GM23338 (cell line): ENCODE measurements around the gene EIF2S3. TPM values are rescaled to one million over a fixed set of nuclear protein-coding genes. Genes with fewer than 3 reads are reported as not detected.

ENCODE experiments used
- ATAC-seq: fragments of 200-7000 bp; cut with Tn5 transposase; 3 replicates; pipeline ENCODE4 v1.9.1; 2020
- DNase-seq: peaks from one replicate; pipeline ENCODE4 v3.0.0-alpha.2; 2015; ENCODE audit warnings: low spot score
- H2AFZ ChIP-seq: fragments of 200-600 bp; sonication (generic); 2 replicates; pipeline ENCODE4 v1.8.0; 2016; ENCODE audit warnings: antibody characterized with exemption, mild to moderate bottlenecking, moderate library complexity
- H3F3A ChIP-seq: fragments of 200-600 bp; sonication (generic); replicated peaks from 2 replicates; pipeline ENCODE4 v1.8.0; 2017; ENCODE audit warnings: antibody characterized with exemption, mixed run types, low read depth
- H3K27ac ChIP-seq: fragments of 200-600 bp; sonication (generic); 2 replicates; pipeline ENCODE4 v1.6.1; 2016; ENCODE audit warnings: low read depth
- H3K27me3 ChIP-seq: fragments of 200-600 bp; sonication (generic); 2 replicates; pipeline ENCODE4 v1.8.0; 2016; ENCODE audit warnings: mild to moderate bottlenecking, mixed run types, moderate library complexity; ENCODE audit not compliant: insufficient read depth
- H3K36me3 ChIP-seq: fragments of 200-600 bp; sonication (generic); 2 replicates; pipeline ENCODE4 v1.8.0; 2016; ENCODE audit warnings: mild to moderate bottlenecking; ENCODE audit not compliant: insufficient read depth
- H3K4me1 ChIP-seq: fragments of 200-600 bp; sonication (generic); 2 replicates; pipeline ENCODE4 v1.8.0; 2016; ENCODE audit warnings: mild to moderate bottlenecking, moderate library complexity; ENCODE audit not compliant: insufficient read depth
- H3K4me2 ChIP-seq: fragments of 200-600 bp; sonication (generic); 2 replicates; pipeline ENCODE4 v1.7.1; 2017; ENCODE audit warnings: mixed run types
- H3K4me3 ChIP-seq: fragments of 200-600 bp; sonication (generic); 2 replicates; pipeline ENCODE4 v1.6.1; 2016; ENCODE audit warnings: mixed run types
- H3K79me2 ChIP-seq: fragments of 200-600 bp; sonication (generic); replicated peaks from 2 replicates; pipeline ENCODE4 v1.8.0; 2017; ENCODE audit warnings: mild to moderate bottlenecking; ENCODE audit not compliant: insufficient read depth
- H3K9me2 ChIP-seq: fragments of 200-600 bp; sonication (generic); 2 replicates; pipeline ENCODE4 v1.8.0; 2017; ENCODE audit not compliant: insufficient read depth
- H4K20me1 ChIP-seq: fragments of 200-600 bp; sonication (generic); replicated peaks from 2 replicates; pipeline ENCODE4 v1.8.0; 2017; ENCODE audit warnings: mild to moderate bottlenecking; ENCODE audit not compliant: insufficient read depth
- H3K27ac Mint-ChIP-seq: 2 replicates; pipeline ENCODE4 v1.8.0; 2020; ENCODE audit warnings: inconsistent platforms, mild to moderate bottlenecking, moderate library complexity, mixed read lengths
- H3K27me3 Mint-ChIP-seq: 3 replicates; pipeline ENCODE4 v1.8.0; 2022; ENCODE audit warnings: low read depth, mild to moderate bottlenecking, moderate library complexity, mixed read lengths, inconsistent platforms; ENCODE audit not compliant: insufficient read depth, poor library complexity
- H3K36me3 Mint-ChIP-seq: 3 replicates; pipeline ENCODE4 v1.8.0; 2021; ENCODE audit warnings: low read depth, mild to moderate bottlenecking, inconsistent platforms, moderate library complexity, mixed read lengths
- H3K4me1 Mint-ChIP-seq: 3 replicates; pipeline ENCODE4 v1.8.0; 2020; ENCODE audit warnings: mild to moderate bottlenecking, inconsistent platforms, mixed read lengths
- H3K4me3 Mint-ChIP-seq: 3 replicates; pipeline ENCODE4 v1.8.0; 2021; ENCODE audit warnings: moderate library complexity, mild to moderate bottlenecking, inconsistent platforms, mixed read lengths
- H3K9me3 Mint-ChIP-seq: 3 replicates; pipeline ENCODE4 v1.8.0; 2020; ENCODE audit warnings: moderate library complexity, mild to moderate bottlenecking, inconsistent platforms, mixed read lengths
- EZH2 ChIP-seq: fragments of 200-600 bp; sonication (generic); IDR thresholded peaks from one replicate; pipeline ENCODE4 v1.8.0; 2017; ENCODE audit warnings: antibody characterized with exemption, mild to moderate bottlenecking, low read depth; ENCODE audit not compliant: unreplicated experiment
- REST ChIP-seq: IDR thresholded peaks from one replicate; pipeline ENCODE4 v1.6.1; 2018; ENCODE audit warnings: antibody characterized with exemption; ENCODE audit not compliant: unreplicated experiment
- STAT1 ChIP-seq: IDR thresholded peaks from one replicate; pipeline ENCODE4 v1.6.1; 2016; ENCODE audit warnings: antibody characterized with exemption; ENCODE audit not compliant: unreplicated experiment
- ZNF114 ChIP-seq: fragments of 250-450 bp; sonication (Bioruptor Pico); IDR thresholded peaks from 2 replicates; pipeline ENCODE4 v1.5.0; 2020; ENCODE audit warnings: mild to moderate bottlenecking, moderate library complexity
- ZNF462 ChIP-seq: fragments of 250-450 bp; sonication (Bioruptor Pico); IDR thresholded peaks from 2 replicates; pipeline ENCODE4 v1.5.0; 2020; ENCODE audit warnings: mild to moderate bottlenecking, moderate library complexity
- polyA plus RNA-seq: library from polyadenylated mRNA; unstranded; fragments of >200 nt; fragmentation: Nextera tagmentation; extraction: Ambion mirVana; gene quantifications from 2 replicates; pipeline ENCODE4 v1.2.1, GENCODE V29; 2016
- total RNA-seq: library from RNA; depleted of rRNA; stranded (reverse); fragments of >200 nt; shearing (Covaris generic); gene quantifications from 2 replicates; pipeline ENCODE4 v1.2.3, GENCODE V29; 2014

EIF2S3 gene
- total and polyA plus RNA-seq, 2 experiments from 2014 or later = 90.5 to 323 TPM

GRCh38 chrX:24027985-24028384, 26.8 kb upstream of the EIF2S3 start (continued):
- TF ChIP-seq EZH2 (no peak), ZNF462 (CRISPR knock-in tag) (no peak)

- Mint-ChIP-seq H3K27me3 (peaks cover 12% of the 10 kb centered on the region), H3K9me3 (no peaks in the 10 kb centered on the region), H3K4me3 (no peak overlapping the region), H3K36me3 (peaks cover 3% of the 10 kb centered on the region; the same call in 1 of the 3 replicates), H3K27ac (no peak overlapping the region), H3K4me1 (peaks cover 2% of the 10 kb centered on the region; the same call in 2 of the 3 replicates)
- no peaks in the 10 kb centered on the region for H3F3A ChIP-seq
- no peak overlapping the region for H3K27ac ChIP-seq
- H3K36me3 ChIP-seq = no peaks in the 10 kb centered on the region
- no peak overlapping the region for H3K4me3 ChIP-seq
- H3K79me2 ChIP-seq = no peaks in the 10 kb centered on the region
- no peak overlapping the region for H2AFZ ChIP-seq
- no peaks in the 10 kb centered on the region for H3K9me2 ChIP-seq
- DNase-seq (no peak), ATAC-seq (no peak)
- H4K20me1 ChIP-seq = no peaks in the 10 kb centered on the region
- peaks cover 35% of the 10 kb centered on the region for H3K27me3 ChIP-seq
- no peak overlapping the region for H3K4me2 ChIP-seq
- TF ChIP-seq ZNF114 (CRISPR knock-in tag) (no peak), STAT1 (no peak), REST (no peak)
- no peaks in the 10 kb centered on the region for H3K4me1 ChIP-seq
These were observed 24.2 kb upstream of the EIF2S3 start for GRCh38 chrX:24030597-24030996.
